SK-N-MC (cell line): Measurements from ENCODE around the gene XIAP.

Experiments used
- DNase-seq: peaks from one replicate; pipeline ENCODE4 v3.0.0-alpha.2; 2011; ENCODE audit warnings: low read depth, low spot score
- H3K27ac ChIP-seq: fragments of 200-600 bp; sonication (generic); 2 replicates; pipeline ENCODE4 v1.5.1; 2016; ENCODE audit warnings: mixed run types
- H3K36me3 ChIP-seq: fragments of 200-600 bp; sonication (generic); 2 replicates; pipeline ENCODE4 v1.6.1; 2017; ENCODE audit warnings: antibody characterized with exemption, low read length, mixed read lengths; ENCODE audit not compliant: insufficient read depth
- H3K4me3 ChIP-seq: fragments of 200-600 bp; sonication (generic); 2 replicates; pipeline ENCODE4 v1.5.1; 2016
- H3K9ac ChIP-seq: fragments of 200-600 bp; sonication (generic); 2 replicates; pipeline ENCODE4 v1.8.0; 2017; ENCODE audit warnings: mixed run types, mixed read lengths; ENCODE audit not compliant: insufficient read length
- H3K9me3 ChIP-seq: fragments of 200-600 bp; sonication (generic); 2 replicates; pipeline ENCODE4 v1.6.1; 2017; ENCODE audit warnings: low read depth, mild to moderate bottlenecking, antibody characterized with exemption, low read length, moderate library complexity, mixed read lengths
- EZH2 ChIP-seq: fragments of 200-600 bp; sonication (generic); IDR thresholded peaks from one replicate; pipeline ENCODE4 v1.6.1; 2017; ENCODE audit warnings: antibody characterized with exemption
- FOXP2 ChIP-seq: optimal IDR thresholded peaks from 2 replicates; pipeline ENCODE3; 2011; ENCODE audit warnings: mild to moderate bottlenecking, moderate library complexity; ENCODE audit not compliant: insufficient read depth; ENCODE audit errors: extremely low read length, control extremely low read depth
- POLR2AphosphoS5 ChIP-seq: IDR thresholded peaks from 2 replicates; pipeline ENCODE4 v1.6.1; 2012; ENCODE audit warnings: mild to moderate bottlenecking, low read depth, low read length, borderline replicate concordance

Gene XIAP

GRCh38 chrX:123860983-123861382 lies 1.1 kb downstream of the XIAP start:
- H3K4me3 ChIP-seq = peak overlapping the region; percentile 89
- DNase-seq = no peak
- TF ChIP-seq EZH2 (no peak), POLR2AphosphoS5 (no peak)
- no peaks in the 10 kb centered on the region for H3K9me3 ChIP-seq
- peak overlapping the region; percentile 91 for H3K27ac ChIP-seq
- H3K36me3 ChIP-seq = no peaks in the 10 kb centered on the region; the same call in 1 of the 2 replicates
- peak overlapping the region; percentile 88 for H3K9ac ChIP-seq

GRCh38 chrX:123869488-123869887 lies 9.6 kb downstream of the XIAP start:
- H3K9ac ChIP-seq = no peak overlapping the region
- no peak overlapping the region for H3K27ac ChIP-seq
- no peak for DNase-seq
- H3K4me3 ChIP-seq = no peak overlapping the region
- no peaks in the 10 kb centered on the region for H3K9me3 ChIP-seq
- TF ChIP-seq FOXP2 = no peak
- no peak for TF ChIP-seq POLR2AphosphoS5
- TF ChIP-seq EZH2 = no peak
- H3K36me3 ChIP-seq = no peaks in the 10 kb centered on the region; the same call in 1 of the 2 replicates

GRCh38 chrX:123871309-123871708 lies 11.5 kb downstream of the XIAP start:
- DNase-seq = no peak
- no peak overlapping the region for H3K9ac ChIP-seq
- no peak for TF ChIP-seq POLR2AphosphoS5
- no peak for TF ChIP-seq EZH2
- TF ChIP-seq FOXP2 = no peak
- H3K36me3 ChIP-seq = no peaks in the 10 kb centered on the region; the same call in 1 of the 2 replicates
- no peaks in the 10 kb centered on the region for H3K9me3 ChIP-seq
- H3K27ac ChIP-seq = no peak overlapping the region
- no peak overlapping the region for H3K4me3 ChIP-seq

GRCh38 chrX:123873956-123874355 lies 14.1 kb downstream of the XIAP start:
- Histone ChIP-seq H3K4me3 (no peak overlapping the region), H3K9me3 (no peaks in the 10 kb centered on the region), H3K36me3 (no peaks in the 10 kb centered on the region; the same call in 1 of the 2 replicates), H3K27ac (no peak overlapping the region), H3K9ac (no peak overlapping the region)
- DNase-seq = no peak
- TF ChIP-seq FOXP2 = no peak
- TF ChIP-seq POLR2AphosphoS5 = no peak
- TF ChIP-seq EZH2 = no peak

- Histone ChIP-seq H3K4me3 (no peak overlapping the region), H3K36me3 (no peaks in the 10 kb centered on the region), H3K9ac (no peak overlapping the region), H3K27ac (no peak overlapping the region), H3K9me3 (no peaks in the 10 kb centered on the region)
- no peak for DNase-seq
- TF ChIP-seq FOXP2 (no peak), EZH2 (no peak), POLR2AphosphoS5 (no peak)
These were observed 16.3 kb downstream of the XIAP start for GRCh38 chrX:123876177-123876576.

GRCh38 chrX:123876844-123877243 lies 17.0 kb downstream of the XIAP start:
- H3K27ac ChIP-seq = no peak overlapping the region
- no peak overlapping the region; the same call in 1 of the 2 replicates for H3K4me3 ChIP-seq
- no peaks in the 10 kb centered on the region for H3K36me3 ChIP-seq
- TF ChIP-seq POLR2AphosphoS5 (no peak), FOXP2 (no peak), EZH2 (no peak)
- no peak overlapping the region for H3K9ac ChIP-seq
- DNase-seq = no peak
- no peaks in the 10 kb centered on the region for H3K9me3 ChIP-seq

- H3K4me3 ChIP-seq = peak overlapping the region; percentile 66
- no peaks in the 10 kb centered on the region for H3K9me3 ChIP-seq
- TF ChIP-seq EZH2 (no peak), FOXP2 (no peak), POLR2AphosphoS5 (no peak)
- no peaks in the 10 kb centered on the region for H3K36me3 ChIP-seq
- peak; percentile 69 for DNase-seq
- H3K27ac ChIP-seq = peak overlapping the region; percentile 94
- H3K9ac ChIP-seq = no peak overlapping the region
These were observed 18.4 kb downstream of the XIAP start for GRCh38 chrX:123878252-123878721.

GRCh38 chrX:123881330-123881729 lies 21.5 kb downstream of the XIAP start:
- Histone ChIP-seq H3K36me3 (peaks cover 10% of the 10 kb centered on the region), H3K27ac (no peak overlapping the region), H3K9me3 (no peaks in the 10 kb centered on the region), H3K4me3 (no peak overlapping the region), H3K9ac (no peak overlapping the region)
- DNase-seq = no peak
- TF ChIP-seq POLR2AphosphoS5 = no peak
- no peak for TF ChIP-seq FOXP2
- TF ChIP-seq EZH2 = no peak

GRCh38 chrX:123882391-123882790 lies 22.5 kb downstream of the XIAP start:
- no peak overlapping the region for H3K9ac ChIP-seq
- no peak for DNase-seq
- H3K9me3 ChIP-seq = no peaks in the 10 kb centered on the region
- no peak overlapping the region for H3K4me3 ChIP-seq
- H3K27ac ChIP-seq = no peak overlapping the region
- H3K36me3 ChIP-seq = peaks cover 11% of the 10 kb centered on the region
- TF ChIP-seq EZH2 (no peak), POLR2AphosphoS5 (no peak), FOXP2 (no peak)

- Histone ChIP-seq H3K9ac (no peak overlapping the region), H3K4me3 (no peak overlapping the region), H3K9me3 (no peaks in the 10 kb centered on the region), H3K27ac (no peak overlapping the region), H3K36me3 (peaks cover 20% of the 10 kb centered on the region)
- TF ChIP-seq POLR2AphosphoS5 (no peak), FOXP2 (no peak), EZH2 (no peak)
- DNase-seq = no peak
These were observed 25.1 kb downstream of the XIAP start for GRCh38 chrX:123884809-123885408.
